ENCODE data around the gene EHBP1L1. TPM values are rescaled to one million over a fixed set of nuclear protein-coding genes. Genes with fewer than 3 reads are reported as not detected.

The EHBP1L1 gene
- total and polyA plus RNA-seq, 9 donors: 21.7 to 63.0 (median 40.3) TPM

GRCh38 chr11:65558002-65558929 lies 17.6 kb upstream of the EHBP1L1 start, which contains the start of gene LTBP3:
Gene LTBP3 (minus strand): TSS chr11:65558359. CDS start chr11:65557959, 400 bp downstream.
- peak; percentile 26 for TF ChIP-seq POLR2A (IDR thresholded peaks at IDR 0.05)
- TF ChIP-seq EP300 (IDR thresholded peaks at IDR 0.05): no peak
- WGBS, 3 donors: 0 to 1% (median 0%) methylated on average over 52 to 79 of the region's 79 CpGs
- peak within 1 kb of the TSS; percentile 55 for H3K4me3 ChIP-seq
- H3K4me1 ChIP-seq (ENCODE audit: insufficient read depth): peaks cover 32% of the 10 kb centered on the region
- peak; percentile 85 to 90 (median 88) for DNase-seq
- no peaks in the 10 kb centered on the region for H3K27me3 ChIP-seq
- H3K9me3 ChIP-seq: no peaks in the 10 kb centered on the region
- H3K36me3 ChIP-seq: no peaks in the 10 kb centered on the region
- H3K27ac ChIP-seq: peak within 1 kb of the TSS; percentile 95 to 100
- intact Hi-C loops (cut with DNase I): no loop called here

DNA sequence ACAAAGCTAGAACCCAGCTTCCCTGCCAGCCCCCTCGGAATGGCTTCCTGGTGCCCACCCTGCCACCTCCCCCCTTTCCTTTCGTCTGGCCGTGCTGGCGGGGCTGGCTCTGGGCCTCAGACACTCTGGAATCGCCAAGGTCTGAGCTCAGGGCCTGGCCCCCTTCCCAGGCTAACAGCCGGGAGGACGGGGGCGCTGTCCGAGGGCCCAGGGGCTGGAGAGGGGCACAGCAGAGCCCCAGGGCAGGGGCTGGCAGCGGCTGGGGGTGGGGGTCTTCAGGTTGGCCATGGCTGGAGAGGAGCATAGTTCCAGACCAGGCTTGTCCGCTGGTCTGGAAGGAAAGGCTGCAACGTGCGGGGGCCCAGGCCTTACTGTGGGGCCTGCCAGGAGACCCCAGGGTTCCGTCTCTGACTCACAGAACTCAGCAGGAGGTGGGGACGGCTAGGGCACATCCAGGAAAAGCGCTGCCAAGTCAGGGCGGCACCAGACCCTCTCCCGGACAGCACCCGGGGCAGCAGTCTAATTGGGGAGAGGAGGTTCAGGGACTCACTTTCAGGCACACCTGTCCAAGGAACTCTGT lies 16.8 kb upstream of the EHBP1L1 start:
- peak; percentile 83 to 91 (median 89) for DNase-seq
- H3K9me3 ChIP-seq: no peaks in the 10 kb centered on the region
- no peaks in the 10 kb centered on the region for H3K27me3 ChIP-seq
- intact Hi-C loops (cut with DNase I): no loop called here
- H3K4me1 ChIP-seq (ENCODE audit: insufficient read depth): peaks cover 32% of the 10 kb centered on the region
- H3K36me3 ChIP-seq: no peaks in the 10 kb centered on the region
- peak overlapping the region; percentile 95 to 100 for H3K27ac ChIP-seq
- peak overlapping the region; percentile 55 for H3K4me3 ChIP-seq
- 16 to 25% (median 21%) methylated on average over 11 to 19 of the region's 19 CpGs for WGBS, 3 donors
- no peak for TF ChIP-seq CTCF (IDR thresholded peaks at IDR 0.05)
- no peak for TF ChIP-seq EP300 (IDR thresholded peaks at IDR 0.05)
- no peak for TF ChIP-seq POLR2A (IDR thresholded peaks at IDR 0.05)

- intact Hi-C loops (cut with DNase I): no loop called here
- Histone ChIP-seq H3K27me3 (no peaks in the 10 kb centered on the region), H3K36me3 (no peaks in the 10 kb centered on the region), H3K4me3 (no peak overlapping the region), H3K9me3 (no peaks in the 10 kb centered on the region), H3K27ac (peak overlapping the region; percentile 95 to 100), H3K4me1 (ENCODE audit: insufficient read depth) (peaks cover 32% of the 10 kb centered on the region)
- WGBS, 3 donors: 56 to 60% (median 58%) methylated on average over 5 of the region's 5 CpGs
- TF ChIP-seq POLR2A (IDR thresholded peaks at IDR 0.05): no peak
- no peak for TF ChIP-seq CTCF (IDR thresholded peaks at IDR 0.05)
- TF ChIP-seq EP300 (IDR thresholded peaks at IDR 0.05): no peak
- peak in 1 of 5 donors; percentile 48 for DNase-seq
Observed at GRCh38 chr11:65559535-65559934, 16.3 kb upstream of the EHBP1L1 start.

- H3K36me3 ChIP-seq: no peaks in the 10 kb centered on the region
- no peak for TF ChIP-seq POLR2A (IDR thresholded peaks at IDR 0.05)
- no peak for TF ChIP-seq CTCF (IDR thresholded peaks at IDR 0.05)
- TF ChIP-seq EP300 (IDR thresholded peaks at IDR 0.05): no peak
- peak overlapping the region; percentile 80 to 100 for H3K27ac ChIP-seq
- intact Hi-C loops (cut with DNase I): no loop called here
- H3K9me3 ChIP-seq: no peaks in the 10 kb centered on the region
- WGBS, 3 donors: 34 to 41% (median 36%) methylated on average over 5 of the region's 5 CpGs
- H3K4me3 ChIP-seq: no peak overlapping the region
- DNase-seq: peak in 2 of 5 donors; percentile 50 to 54
- no peaks in the 10 kb centered on the region for H3K27me3 ChIP-seq
- H3K4me1 ChIP-seq (ENCODE audit: insufficient read depth): peaks cover 32% of the 10 kb centered on the region
Observed at GRCh38 chr11:65559951-65560537, 15.8 kb upstream of the EHBP1L1 start.

All from ovary (tissue), 9 donors.